GM21367 (cell line): ENCODE data around the gene PAQR7.

Experiments used
- ATAC-seq: cut with Tn5 transposase; IDR thresholded peaks from one replicate; pipeline ENCODE4 v1.9.1; 2021; ENCODE audit not compliant: unreplicated experiment

PAQR7 gene

GRCh38 chr1:25903986-25904385 lies 28.5 kb upstream of the PAQR7 start:
- no peak for ATAC-seq

GRCh38 chr1:25902462-25902861 lies 27.0 kb upstream of the PAQR7 start:
- no peak for ATAC-seq

- ATAC-seq: no peak
Observed at GRCh38 chr1:25900219-25900618, 24.7 kb upstream of the PAQR7 start.

- no peak for ATAC-seq
Observed at GRCh38 chr1:25899792-25900191, 24.3 kb upstream of the PAQR7 start.

GRCh38 chr1:25898223-25899015 lies 22.9 kb upstream of the PAQR7 start:
- ATAC-seq: no peak

GRCh38 chr1:25897754-25898153 lies 22.2 kb upstream of the PAQR7 start:
- ATAC-seq: no peak

GRCh38 chr1:25896266-25896665 lies 20.8 kb upstream of the PAQR7 start:
- no peak for ATAC-seq

GRCh38 chr1:25895365-25895990 lies 20.0 kb upstream of the PAQR7 start:
- no peak for ATAC-seq

- ATAC-seq: no peak
Observed at GRCh38 chr1:25893116-25893515, 17.6 kb upstream of the PAQR7 start.

GRCh38 chr1:25891606-25892005 lies 16.1 kb upstream of the PAQR7 start:
- no peak for ATAC-seq

- no peak for ATAC-seq
Observed at GRCh38 chr1:25890239-25891034, 14.9 kb upstream of the PAQR7 start.

- no peak for ATAC-seq
Observed at GRCh38 chr1:25889470-25889869, 14.0 kb upstream of the PAQR7 start.

GRCh38 chr1:25888426-25888987 lies 13.0 kb upstream of the PAQR7 start:
- no peak for ATAC-seq

- ATAC-seq: no peak
Observed at GRCh38 chr1:25885602-25886001, 10.1 kb upstream of the PAQR7 start.

GRCh38 chr1:25881266-25881665 lies 5.8 kb upstream of the PAQR7 start:
- no peak for ATAC-seq

- no peak for ATAC-seq
Observed at GRCh38 chr1:25880518-25880917, 5.0 kb upstream of the PAQR7 start.

- no peak for ATAC-seq
Observed at GRCh38 chr1:25879675-25880074, 4.2 kb upstream of the PAQR7 start.

- ATAC-seq: no peak
Observed at GRCh38 chr1:25878690-25879089, 3.2 kb upstream of the PAQR7 start.

- ATAC-seq: no peak
Observed at GRCh38 chr1:25877155-25877554, 1.6 kb upstream of the PAQR7 start.

- ATAC-seq: no peak
Observed at GRCh38 chr1:25876693-25877077, 1.2 kb upstream of the PAQR7 start.

- no peak for ATAC-seq
Observed at GRCh38 chr1:25875856-25876692, 566 bp upstream of the PAQR7 start.
